ENCODE results near the gene RABL6. TPM values are rescaled to one million over a fixed set of nuclear protein-coding genes. Genes with fewer than 3 reads are reported as not detected.
"Not testable (repeated sequence)": the region's sequence is repeated elsewhere in the genome, so short reads cannot be mapped to it uniquely, and the experiment has no call there.

RABL6 gene
- total RNA-seq, 1 donor from 2014 or later: 68.2 TPM

- ATAC-seq (no peak), DNase-seq (no peak)
- TF ChIP-seq, protein P1, sequence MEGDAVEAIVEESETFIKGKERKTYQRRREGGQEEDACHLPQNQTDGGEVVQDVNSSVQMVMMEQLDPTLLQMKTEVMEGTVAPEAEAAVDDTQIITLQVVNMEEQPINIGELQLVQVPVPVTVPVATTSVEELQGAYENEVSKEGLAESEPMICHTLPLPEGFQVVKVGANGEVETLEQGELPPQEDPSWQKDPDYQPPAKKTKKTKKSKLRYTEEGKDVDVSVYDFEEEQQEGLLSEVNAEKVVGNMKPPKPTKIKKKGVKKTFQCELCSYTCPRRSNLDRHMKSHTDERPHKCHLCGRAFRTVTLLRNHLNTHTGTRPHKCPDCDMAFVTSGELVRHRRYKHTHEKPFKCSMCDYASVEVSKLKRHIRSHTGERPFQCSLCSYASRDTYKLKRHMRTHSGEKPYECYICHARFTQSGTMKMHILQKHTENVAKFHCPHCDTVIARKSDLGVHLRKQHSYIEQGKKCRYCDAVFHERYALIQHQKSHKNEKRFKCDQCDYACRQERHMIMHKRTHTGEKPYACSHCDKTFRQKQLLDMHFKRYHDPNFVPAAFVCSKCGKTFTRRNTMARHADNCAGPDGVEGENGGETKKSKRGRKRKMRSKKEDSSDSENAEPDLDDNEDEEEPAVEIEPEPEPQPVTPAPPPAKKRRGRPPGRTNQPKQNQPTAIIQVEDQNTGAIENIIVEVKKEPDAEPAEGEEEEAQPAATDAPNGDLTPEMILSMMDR (IDR thresholded peaks at IDR 0.05): no peak
- peak overlapping the region; percentile 77 for H3K4me3 ChIP-seq
- no peaks in the 10 kb centered on the region for H3K9me3 ChIP-seq
- H3K36me3 ChIP-seq: peaks cover 35% of the 10 kb centered on the region
- intact Hi-C loops (cut with DNase I): no loop called here
- no peaks in the 10 kb centered on the region for H3K27me3 ChIP-seq
- H3K4me1 ChIP-seq: peaks cover 23% of the 10 kb centered on the region
- H3K27ac ChIP-seq: no peak overlapping the region
These were observed 57.5 kb downstream of the RABL6 start for GRCh38 chr9:136865041-136865767.

DNA sequence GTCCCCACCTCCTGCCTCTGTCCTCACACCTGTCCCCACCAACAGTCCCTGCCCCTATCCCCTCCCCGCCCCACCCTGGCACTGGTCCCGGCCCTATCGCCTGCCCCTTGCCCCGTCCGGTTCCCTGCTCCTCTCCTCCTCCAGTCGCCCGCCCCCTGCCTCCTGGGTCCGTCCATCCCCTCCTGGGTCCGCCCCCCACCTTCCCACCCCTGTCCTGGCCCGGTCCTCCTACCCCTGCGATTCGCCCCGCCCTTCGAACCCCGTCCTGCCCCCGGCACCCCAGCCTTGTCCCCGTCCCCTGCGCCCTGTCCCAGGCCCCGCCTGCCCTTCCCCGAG is 58.0 kb downstream of the RABL6 start:
- peak overlapping the region; percentile 77 for H3K4me3 ChIP-seq
- H3K4me1 ChIP-seq: peaks cover 23% of the 10 kb centered on the region
- ATAC-seq: peak; percentile 60
- no peaks in the 10 kb centered on the region for H3K27me3 ChIP-seq
- no peaks in the 10 kb centered on the region for H3K9me3 ChIP-seq
- H3K36me3 ChIP-seq: peaks cover 32% of the 10 kb centered on the region
- H3K27ac ChIP-seq: peak overlapping the region; percentile 87
- peak; percentile 79 for DNase-seq
- intact Hi-C loops (cut with DNase I): no loop called here
- TF ChIP-seq, protein P1 (IDR thresholded peaks at IDR 0.05): no peak

DNA sequence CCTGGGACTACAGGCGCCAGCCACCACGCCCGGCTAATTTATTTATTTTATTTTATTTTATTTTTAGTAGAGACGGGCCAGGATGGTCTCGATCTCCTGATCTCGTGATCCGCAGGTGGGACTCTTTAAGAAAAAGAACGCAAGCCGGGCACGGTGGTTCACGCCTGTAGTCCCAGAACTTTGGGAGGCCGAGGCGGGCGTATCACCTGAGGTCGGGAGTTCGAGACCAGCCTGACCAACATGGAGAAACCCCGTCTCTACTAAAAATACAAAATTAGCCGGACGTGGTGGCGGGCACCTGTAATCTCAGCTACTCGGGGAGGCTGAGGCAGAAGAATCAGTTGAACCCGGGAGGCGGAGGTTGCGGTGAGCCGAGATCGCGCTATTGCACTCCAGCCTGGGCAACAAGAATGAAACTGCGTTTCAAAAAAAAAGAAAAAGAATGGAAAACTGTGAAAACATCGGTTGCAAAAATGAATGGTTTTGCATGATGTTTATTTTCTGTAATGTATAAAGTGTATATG is 59.2 kb downstream of the RABL6 start:
- H3K27me3 ChIP-seq; DNase-seq; H3K9me3 ChIP-seq; intact Hi-C loops (cut with DNase I); ATAC-seq: not testable (repeated sequence)
- Histone ChIP-seq H3K4me3 (peak overlapping the region; percentile 77), H3K27ac (peak overlapping the region; percentile 87), H3K36me3 (peaks cover 20% of the 10 kb centered on the region), H3K4me1 (peaks cover 23% of the 10 kb centered on the region)

GRCh38 chr9:136867480-136867879 is 59.7 kb downstream of the RABL6 start:
- Histone ChIP-seq H3K9me3 (no peaks in the 10 kb centered on the region), H3K27ac (no peak overlapping the region), H3K36me3 (peaks cover 15% of the 10 kb centered on the region), H3K4me1 (peaks cover 23% of the 10 kb centered on the region), H3K4me3 (no peak overlapping the region), H3K27me3 (no peaks in the 10 kb centered on the region)
- DNase-seq (no peak), ATAC-seq (no peak)
- TF ChIP-seq, protein P1 (IDR thresholded peaks at IDR 0.05): no peak
- intact Hi-C loops (cut with DNase I): no loop called here

DNA sequence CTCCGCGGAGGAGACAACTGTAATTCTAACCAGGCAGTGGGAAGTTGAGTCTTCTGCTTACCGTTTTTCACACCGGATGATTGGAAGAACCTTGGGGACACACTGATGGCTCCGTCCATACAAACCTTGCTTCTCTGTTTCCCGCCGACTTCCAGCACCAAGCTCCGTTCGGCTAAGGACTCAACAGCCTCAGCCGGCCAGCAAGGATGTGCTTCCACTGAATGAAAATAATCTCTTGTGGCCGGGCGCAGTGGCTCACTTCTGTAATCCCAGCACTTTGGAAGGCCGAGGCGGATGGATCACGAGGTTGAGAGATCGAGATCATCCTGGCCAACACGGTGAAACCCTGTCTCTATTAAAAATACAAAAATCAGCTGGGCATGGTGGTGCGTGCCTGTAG is 60.2 kb downstream of the RABL6 start:
- DNase-seq: no peak
- H3K27me3 ChIP-seq: no peaks in the 10 kb centered on the region
- H3K27ac ChIP-seq: no peak overlapping the region
- peaks cover 23% of the 10 kb centered on the region for H3K4me1 ChIP-seq
- H3K36me3 ChIP-seq: peaks cover 10% of the 10 kb centered on the region
- no peak overlapping the region for H3K4me3 ChIP-seq
- TF ChIP-seq, protein P1 (IDR thresholded peaks at IDR 0.05): no peak
- H3K9me3 ChIP-seq: no peaks in the 10 kb centered on the region
- no peak for ATAC-seq
- intact Hi-C loops (cut with DNase I): no loop called here

DNA sequence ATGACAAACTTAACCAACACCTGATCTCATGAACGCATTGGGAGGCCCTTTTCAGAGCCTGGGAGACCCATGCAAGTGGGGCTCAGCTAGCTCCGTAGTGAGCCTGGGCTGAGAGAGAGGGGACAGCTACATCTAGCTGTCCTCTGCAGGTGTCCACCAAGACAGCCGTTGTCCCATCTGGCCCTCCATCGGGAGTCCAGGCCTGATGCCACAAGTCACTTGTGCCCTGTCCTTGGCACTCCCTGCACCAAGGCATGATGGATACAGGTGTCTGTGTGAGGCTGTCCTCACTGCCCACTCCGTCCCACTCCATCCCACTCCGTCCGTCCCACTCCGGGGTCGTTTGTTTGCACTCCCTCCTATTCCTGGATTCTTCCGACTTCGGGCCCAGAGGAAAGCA is 60.9 kb downstream of the RABL6 start:
- Histone ChIP-seq H3K4me1 (peaks cover 23% of the 10 kb centered on the region), H3K27me3 (no peaks in the 10 kb centered on the region), H3K36me3 (peaks cover 3% of the 10 kb centered on the region), H3K27ac (no peak overlapping the region), H3K9me3 (no peaks in the 10 kb centered on the region), H3K4me3 (no peak overlapping the region)
- intact Hi-C loops (cut with DNase I): no loop called here
- ATAC-seq (no peak), DNase-seq (no peak)
- TF ChIP-seq, protein P1 (IDR thresholded peaks at IDR 0.05): no peak

DNA sequence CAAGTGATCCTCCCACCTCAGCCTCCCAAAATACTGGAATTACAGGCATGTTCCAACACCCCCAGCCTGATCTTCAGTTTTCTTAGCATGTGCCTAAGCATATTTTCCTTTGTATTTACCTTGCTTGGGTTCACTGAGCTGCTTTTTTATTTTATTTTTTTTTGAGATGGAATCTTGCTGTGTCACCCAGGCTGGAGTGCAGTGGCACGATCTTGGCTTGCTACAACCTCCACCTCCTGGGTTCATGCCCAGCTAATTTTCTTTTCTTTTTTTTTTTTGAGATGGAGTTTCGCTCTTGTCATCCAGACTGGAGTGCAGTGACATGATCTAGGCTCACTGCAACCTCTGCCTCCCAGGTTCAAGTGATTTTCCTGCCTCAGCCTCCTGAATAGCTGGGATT is 61.9 kb downstream of the RABL6 start:
- ATAC-seq; H3K27me3 ChIP-seq; intact Hi-C loops (cut with DNase I); H3K36me3 ChIP-seq; H3K4me3 ChIP-seq; H3K27ac ChIP-seq; DNase-seq; H3K9me3 ChIP-seq: not testable (repeated sequence)
- peaks cover 15% of the 10 kb centered on the region for H3K4me1 ChIP-seq

Measured in upper lobe of right lung (tissue), 1 donor.